ENCODE measurements around the gene C1D.

DNA sequence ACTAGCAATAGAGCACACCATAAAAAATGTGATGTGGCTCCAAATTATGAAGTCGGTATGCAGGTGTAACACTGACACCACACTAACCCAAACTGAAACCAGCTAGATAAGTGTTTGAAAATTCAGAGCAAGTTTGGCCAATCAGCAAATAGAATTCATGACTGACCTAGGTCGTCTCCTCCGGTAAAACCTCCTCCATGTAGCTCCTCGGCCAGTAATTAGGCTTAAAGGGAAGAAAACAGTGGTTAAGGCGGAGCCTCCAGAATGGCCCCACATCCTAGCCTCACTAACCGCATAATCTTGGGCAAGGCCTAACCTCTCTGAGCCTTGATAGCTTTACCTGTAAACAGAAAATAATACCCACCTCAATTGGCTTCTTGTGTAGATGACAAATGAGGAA is 30.1 kb downstream of the C1D start:
- TF ChIP-seq EP300 (IDR thresholded peaks at IDR 0.05; ENCODE audit: low read depth) (no peak), POLR2A (IDR thresholded peaks at IDR 0.05) (no peak), POLR2AphosphoS5 (IDR thresholded peaks at IDR 0.05) (no peak)
- TF ChIP-seq, protein P1, sequence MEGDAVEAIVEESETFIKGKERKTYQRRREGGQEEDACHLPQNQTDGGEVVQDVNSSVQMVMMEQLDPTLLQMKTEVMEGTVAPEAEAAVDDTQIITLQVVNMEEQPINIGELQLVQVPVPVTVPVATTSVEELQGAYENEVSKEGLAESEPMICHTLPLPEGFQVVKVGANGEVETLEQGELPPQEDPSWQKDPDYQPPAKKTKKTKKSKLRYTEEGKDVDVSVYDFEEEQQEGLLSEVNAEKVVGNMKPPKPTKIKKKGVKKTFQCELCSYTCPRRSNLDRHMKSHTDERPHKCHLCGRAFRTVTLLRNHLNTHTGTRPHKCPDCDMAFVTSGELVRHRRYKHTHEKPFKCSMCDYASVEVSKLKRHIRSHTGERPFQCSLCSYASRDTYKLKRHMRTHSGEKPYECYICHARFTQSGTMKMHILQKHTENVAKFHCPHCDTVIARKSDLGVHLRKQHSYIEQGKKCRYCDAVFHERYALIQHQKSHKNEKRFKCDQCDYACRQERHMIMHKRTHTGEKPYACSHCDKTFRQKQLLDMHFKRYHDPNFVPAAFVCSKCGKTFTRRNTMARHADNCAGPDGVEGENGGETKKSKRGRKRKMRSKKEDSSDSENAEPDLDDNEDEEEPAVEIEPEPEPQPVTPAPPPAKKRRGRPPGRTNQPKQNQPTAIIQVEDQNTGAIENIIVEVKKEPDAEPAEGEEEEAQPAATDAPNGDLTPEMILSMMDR (IDR thresholded peaks at IDR 0.05), result no peak
